Breast epithelium (tissue), 3 donors: ENCODE measurements around the gene BNC1.
"Not testable (repeated sequence)": the region's sequence is repeated elsewhere in the genome, so short reads cannot be mapped to it uniquely, and the experiment has no call there.

Source experiments
- POLR2A ChIP-seq: fragments of 450-650 bp; IDR thresholded peaks from one replicate; pipeline ENCODE4 v1.6.1; 2016; ENCODE audit warnings: antibody characterized with exemption, mild to moderate bottlenecking, moderate library complexity
- POLR2AphosphoS5 ChIP-seq, 3 donors: sonication (generic); formaldehyde crosslinking; IDR thresholded peaks; one replicate each; pipeline ENCODE4 v1.6.1; 2017; ENCODE audit warnings: antibody characterized with exemption in 3 of 3
- TF ChIP-seq, protein P1 (sequence below), 3 donors: fragments of 450-650 bp; IDR thresholded peaks; one replicate each; pipeline ENCODE4 v1.5.1; 2016 to 2017; ENCODE audit warnings: antibody characterized with exemption in 3 of 3, mild to moderate bottlenecking in 3 of 3, moderate library complexity in 3 of 3

DNA sequence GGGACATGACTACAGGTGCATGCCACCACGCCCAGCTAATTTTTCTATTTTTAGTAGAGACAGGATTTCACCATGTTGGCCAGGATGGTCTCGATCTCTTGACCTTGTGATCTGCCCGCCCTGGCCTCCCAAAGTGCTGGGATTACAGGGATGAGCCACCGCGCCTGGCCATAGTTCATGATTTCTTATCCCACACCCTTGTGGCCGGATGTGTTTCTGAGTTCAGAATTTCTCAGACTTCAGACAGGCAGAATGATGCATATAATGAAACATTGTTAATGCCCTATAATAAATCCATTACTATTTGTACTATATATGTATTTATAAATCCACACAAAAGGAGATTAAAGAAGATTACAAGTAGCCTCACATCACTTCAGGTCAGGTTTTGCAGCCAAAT lies 22.3 kb downstream of the BNC1 start:
- TF ChIP-seq, protein P1, sequence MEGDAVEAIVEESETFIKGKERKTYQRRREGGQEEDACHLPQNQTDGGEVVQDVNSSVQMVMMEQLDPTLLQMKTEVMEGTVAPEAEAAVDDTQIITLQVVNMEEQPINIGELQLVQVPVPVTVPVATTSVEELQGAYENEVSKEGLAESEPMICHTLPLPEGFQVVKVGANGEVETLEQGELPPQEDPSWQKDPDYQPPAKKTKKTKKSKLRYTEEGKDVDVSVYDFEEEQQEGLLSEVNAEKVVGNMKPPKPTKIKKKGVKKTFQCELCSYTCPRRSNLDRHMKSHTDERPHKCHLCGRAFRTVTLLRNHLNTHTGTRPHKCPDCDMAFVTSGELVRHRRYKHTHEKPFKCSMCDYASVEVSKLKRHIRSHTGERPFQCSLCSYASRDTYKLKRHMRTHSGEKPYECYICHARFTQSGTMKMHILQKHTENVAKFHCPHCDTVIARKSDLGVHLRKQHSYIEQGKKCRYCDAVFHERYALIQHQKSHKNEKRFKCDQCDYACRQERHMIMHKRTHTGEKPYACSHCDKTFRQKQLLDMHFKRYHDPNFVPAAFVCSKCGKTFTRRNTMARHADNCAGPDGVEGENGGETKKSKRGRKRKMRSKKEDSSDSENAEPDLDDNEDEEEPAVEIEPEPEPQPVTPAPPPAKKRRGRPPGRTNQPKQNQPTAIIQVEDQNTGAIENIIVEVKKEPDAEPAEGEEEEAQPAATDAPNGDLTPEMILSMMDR (IDR thresholded peaks at IDR 0.05): not testable (repeated sequence)
- not testable (repeated sequence) for TF ChIP-seq POLR2A; POLR2AphosphoS5 (IDR thresholded peaks at IDR 0.05)
